ENCODE measurements around the gene SORT1.

SORT1 gene

DNA sequence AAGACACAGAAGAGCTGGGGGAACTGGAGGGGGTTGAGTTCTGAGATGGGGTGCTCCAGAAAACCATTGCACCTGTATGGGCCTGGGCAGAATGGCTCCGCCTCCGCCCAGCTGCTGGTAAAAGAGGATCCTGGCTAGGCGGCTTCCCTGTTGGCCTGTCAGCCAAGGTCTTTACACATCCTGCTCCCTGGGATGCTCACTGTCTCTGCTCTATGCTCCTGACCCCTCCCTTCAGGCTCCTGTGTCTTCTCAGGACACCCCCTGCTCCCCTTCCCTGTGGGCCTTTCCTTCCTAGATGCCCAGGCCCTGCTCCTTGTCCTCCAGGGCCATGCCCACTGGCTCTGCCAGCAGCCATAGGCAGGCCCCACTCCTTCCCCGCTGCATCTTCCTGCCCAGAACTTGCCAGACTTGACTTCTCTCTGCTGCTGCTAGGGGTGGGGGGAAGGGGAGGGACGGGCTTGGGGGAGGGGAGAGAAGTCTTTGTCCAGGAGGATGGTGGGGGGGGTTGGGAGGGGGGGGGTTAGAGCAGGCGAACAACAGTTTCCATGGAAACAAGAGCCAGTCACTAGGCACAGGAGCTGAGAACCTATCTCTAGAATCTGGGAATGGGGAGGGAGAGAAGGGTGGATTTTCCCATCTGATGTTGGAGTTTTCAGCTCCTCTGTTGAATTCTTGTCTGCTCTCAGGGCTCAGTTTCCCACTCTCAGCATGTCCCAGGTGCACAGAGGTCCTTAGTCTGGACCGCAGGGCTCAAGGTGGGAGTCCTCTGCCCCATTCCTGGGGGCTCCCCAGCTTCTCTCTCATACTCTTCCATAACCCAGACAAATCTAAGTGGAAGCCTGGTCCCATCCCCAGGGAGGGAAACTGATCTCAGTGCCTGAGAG, 137.8 kb downstream of the SORT1 start:
- H3K9ac ChIP-seq (ENCODE audit: insufficient read length), result no peak overlapping the region
- H3K27ac ChIP-seq, result no peak overlapping the region
- H3K4me3 ChIP-seq, result no peak overlapping the region
- H3K9me3 ChIP-seq (ENCODE audit: low read depth, low read length), result no peaks in the 10 kb centered on the region
- H3K36me3 ChIP-seq (ENCODE audit: insufficient read depth, low read length), result peaks cover 3% of the 10 kb centered on the region; the same call in 1 of the 2 replicates
- no peak for DNase-seq (ENCODE audit: low read depth, low spot score)
- TF ChIP-seq EZH2 (IDR thresholded peaks at IDR 0.05) (no peak), POLR2AphosphoS5 (IDR thresholded peaks at IDR 0.05; ENCODE audit: borderline replicate concordance, low read depth, low read length) (no peak), FOXP2 (optimal IDR thresholded peaks at IDR 0.05; ENCODE audit: control extremely low read depth, extremely low read length, insufficient read depth) (no peak)
